Activated T-helper 17 cell treated with anti-CD3 and anti-CD28 coated beads, Interleukin-2, amount 50 U/mL, for 72 hours (primary cell): ENCODE data around the gene ST7. TPM values are rescaled to one million over a fixed set of nuclear protein-coding genes. Genes with fewer than 3 reads are reported as not detected.

Experiments
- ATAC-seq: fragments of 150-1000 bp; cut with Tn5 transposase; replicated peaks from 2 replicates; pipeline ENCODE4 v1.10.0; 2021; ENCODE audit warnings: mild to moderate bottlenecking, moderate library complexity
- H3K27ac Mint-ChIP-seq: one replicate; pipeline ENCODE4 v1.8.0; 2022; ENCODE audit warnings: mixed read lengths
- H3K27me3 Mint-ChIP-seq: one replicate; pipeline ENCODE4 v1.8.0; 2022; ENCODE audit warnings: mixed read lengths
- H3K36me3 Mint-ChIP-seq: one replicate; pipeline ENCODE4 v1.8.0; 2022; ENCODE audit warnings: low read depth, mild to moderate bottlenecking, mixed read lengths
- H3K4me1 Mint-ChIP-seq: one replicate; pipeline ENCODE4 v1.8.0; 2022; ENCODE audit warnings: mixed read lengths
- H3K4me3 Mint-ChIP-seq: one replicate; pipeline ENCODE4 v1.8.0; 2022; ENCODE audit warnings: mild to moderate bottlenecking, mixed read lengths
- H3K9me3 Mint-ChIP-seq: one replicate; pipeline ENCODE4 v1.8.0; 2022; ENCODE audit warnings: mixed read lengths
- total RNA-seq, 2 donors: library from RNA; stranded (reverse); gene quantifications; one replicate each; pipeline ENCODE4 v1.2.3, GENCODE V29; 2022

ST7 gene
- total RNA-seq, 2 donors from 2014 or later, result 12.5 to 14.4 TPM

DNA sequence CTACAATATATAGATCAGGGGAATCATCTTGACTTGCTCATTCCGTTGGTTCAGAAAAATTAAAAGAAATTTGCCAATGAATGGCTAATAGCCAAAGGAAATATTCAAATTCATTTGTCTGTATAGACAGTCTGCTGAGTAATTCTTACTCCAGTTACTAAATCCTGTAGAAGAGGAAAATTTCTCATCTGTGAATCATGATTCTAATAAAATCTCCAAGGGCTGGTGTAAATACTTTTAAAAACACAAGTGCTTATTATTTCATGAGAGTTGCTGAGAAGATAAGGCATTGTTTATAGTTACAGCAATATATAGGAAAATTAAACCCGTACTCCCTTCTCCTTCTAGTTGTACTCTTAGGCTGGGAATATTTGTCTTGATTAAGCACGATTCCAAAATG, 316.6 kb downstream of the ST7 start:
- Mint-ChIP-seq H3K36me3 (no peaks in the 10 kb centered on the region), H3K27me3 (peaks cover 33% of the 10 kb centered on the region), H3K4me3 (no peak overlapping the region), H3K27ac (peak overlapping the region; percentile 58), H3K9me3 (no peaks in the 10 kb centered on the region), H3K4me1 (no peaks in the 10 kb centered on the region)
- peak; percentile 33 for ATAC-seq

GRCh38 chr7:117270371-117270770, 317.1 kb downstream of the ST7 start:
- no peaks in the 10 kb centered on the region for H3K9me3 Mint-ChIP-seq

GRCh38 chr7:117271566-117271965, 318.3 kb downstream of the ST7 start:
- Mint-ChIP-seq H3K9me3 (no peaks in the 10 kb centered on the region), H3K27ac (no peak overlapping the region), H3K36me3 (no peaks in the 10 kb centered on the region), H3K4me3 (no peak overlapping the region), H3K4me1 (no peaks in the 10 kb centered on the region), H3K27me3 (peaks cover 34% of the 10 kb centered on the region)
- no peak for ATAC-seq

More at GRCh38 chr7:117270371-117270770, 317.1 kb downstream of the ST7 start:
- peaks cover 34% of the 10 kb centered on the region for H3K27me3 Mint-ChIP-seq
- H3K4me1 Mint-ChIP-seq, result no peaks in the 10 kb centered on the region
- H3K4me3 Mint-ChIP-seq, result no peak overlapping the region
- no peak for ATAC-seq
- H3K36me3 Mint-ChIP-seq, result no peaks in the 10 kb centered on the region
- peak overlapping the region; percentile 58 for H3K27ac Mint-ChIP-seq

GRCh38 chr7:117272017-117272759, 318.9 kb downstream of the ST7 start:
- no peak for ATAC-seq
- peaks cover 34% of the 10 kb centered on the region for H3K27me3 Mint-ChIP-seq
- H3K36me3 Mint-ChIP-seq, result no peaks in the 10 kb centered on the region
- H3K4me3 Mint-ChIP-seq, result no peak overlapping the region
- no peak overlapping the region for H3K27ac Mint-ChIP-seq
- H3K4me1 Mint-ChIP-seq, result no peaks in the 10 kb centered on the region
- no peaks in the 10 kb centered on the region for H3K9me3 Mint-ChIP-seq

GRCh38 chr7:117273325-117273724, 320.0 kb downstream of the ST7 start:
- no peaks in the 10 kb centered on the region for H3K9me3 Mint-ChIP-seq
- peaks cover 27% of the 10 kb centered on the region for H3K27me3 Mint-ChIP-seq
- H3K4me1 Mint-ChIP-seq, result no peaks in the 10 kb centered on the region
- H3K4me3 Mint-ChIP-seq, result no peak overlapping the region
- no peak overlapping the region for H3K27ac Mint-ChIP-seq
- no peak for ATAC-seq
- H3K36me3 Mint-ChIP-seq, result no peaks in the 10 kb centered on the region

GRCh38 chr7:117273814-117274225, 320.5 kb downstream of the ST7 start:
- no peak overlapping the region for H3K27ac Mint-ChIP-seq
- H3K9me3 Mint-ChIP-seq, result no peaks in the 10 kb centered on the region
- H3K4me3 Mint-ChIP-seq, result no peak overlapping the region
- H3K4me1 Mint-ChIP-seq, result no peaks in the 10 kb centered on the region
- no peaks in the 10 kb centered on the region for H3K36me3 Mint-ChIP-seq
- peaks cover 27% of the 10 kb centered on the region for H3K27me3 Mint-ChIP-seq
- ATAC-seq, result no peak

- no peak overlapping the region for H3K27ac Mint-ChIP-seq
- no peaks in the 10 kb centered on the region for H3K9me3 Mint-ChIP-seq
- H3K4me3 Mint-ChIP-seq, result no peak overlapping the region
- no peaks in the 10 kb centered on the region for H3K4me1 Mint-ChIP-seq
- H3K36me3 Mint-ChIP-seq, result no peaks in the 10 kb centered on the region
- H3K27me3 Mint-ChIP-seq, result peaks cover 26% of the 10 kb centered on the region
- no peak for ATAC-seq
These were observed 321.6 kb downstream of the ST7 start for GRCh38 chr7:117274951-117275350.

DNA sequence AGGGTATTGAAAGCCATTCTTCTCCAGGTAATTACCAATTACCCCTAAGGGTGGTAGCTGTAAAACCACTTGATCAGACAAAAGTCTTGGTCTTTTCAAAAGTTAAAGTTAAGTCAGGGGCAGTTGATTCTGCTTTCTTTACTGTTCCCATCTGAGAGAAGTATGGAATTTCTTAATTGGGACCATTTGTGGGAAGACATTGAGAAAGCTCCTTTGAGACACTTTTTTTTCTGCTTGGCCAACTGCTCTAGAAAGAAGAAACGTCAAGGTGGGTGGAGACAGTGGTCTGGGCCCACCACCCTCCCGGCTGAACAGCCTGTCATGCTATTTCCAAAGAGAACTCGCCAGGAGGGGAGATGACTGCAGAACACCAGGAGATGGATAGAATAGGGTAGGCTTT, 324.3 kb downstream of the ST7 start:
- no peak for ATAC-seq
- Mint-ChIP-seq H3K27ac (no peak overlapping the region), H3K4me1 (no peaks in the 10 kb centered on the region), H3K9me3 (no peaks in the 10 kb centered on the region), H3K27me3 (peaks cover 10% of the 10 kb centered on the region), H3K4me3 (no peak overlapping the region), H3K36me3 (no peaks in the 10 kb centered on the region)

- H3K27ac Mint-ChIP-seq, result no peak overlapping the region
- H3K4me3 Mint-ChIP-seq, result no peak overlapping the region
- no peaks in the 10 kb centered on the region for H3K9me3 Mint-ChIP-seq
- H3K4me1 Mint-ChIP-seq, result no peaks in the 10 kb centered on the region
- H3K36me3 Mint-ChIP-seq, result no peaks in the 10 kb centered on the region
- ATAC-seq, result no peak
- H3K27me3 Mint-ChIP-seq, result peaks cover 6% of the 10 kb centered on the region
These were observed 324.7 kb downstream of the ST7 start for GRCh38 chr7:117278040-117278439.

DNA sequence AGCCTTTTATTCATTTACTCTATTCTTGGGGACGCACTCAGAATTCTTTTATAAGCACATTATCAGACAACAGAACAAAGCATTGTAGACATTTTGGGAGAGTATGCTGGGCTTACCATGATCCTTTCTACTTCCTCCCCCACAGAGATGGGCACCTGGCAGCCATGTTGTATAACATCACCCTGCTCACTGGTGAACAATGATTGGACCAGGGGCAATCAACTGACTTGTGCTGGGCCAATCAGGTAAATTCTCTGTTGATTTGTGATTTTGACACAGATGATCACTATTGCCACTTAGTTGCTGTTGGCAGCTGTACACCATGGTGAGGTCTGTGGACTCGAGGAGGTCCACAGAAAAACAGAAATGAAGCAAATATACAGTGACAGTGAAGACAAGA, 325.9 kb downstream of the ST7 start:
- Mint-ChIP-seq H3K4me3 (no peak overlapping the region), H3K27ac (no peak overlapping the region), H3K9me3 (no peaks in the 10 kb centered on the region), H3K36me3 (no peaks in the 10 kb centered on the region), H3K27me3 (peaks cover 4% of the 10 kb centered on the region), H3K4me1 (no peaks in the 10 kb centered on the region)
- ATAC-seq, result no peak

Other genes starting within 250 kb of the ST7 start
- gene CAPZA2, start 90.9 kb upstream of the ST7 start, total RNA-seq, result 100 to 1,000 TPM; 108 to 181 TPM